H1 (cell line): Measurements from ENCODE around the gene FXYD3.

Experiments used
- EP300 ChIP-seq, 2 experiments: IDR thresholded peaks; 1 replicate in 1 of 2; 2 replicates in 1 of 2; pipeline ENCODE4 v1.6.1; 2011 to 2012; ENCODE audit warnings: low read depth in 2 of 2, low read length in 2 of 2, mild to moderate bottlenecking in 2 of 2, borderline replicate concordance in 1 of 2, inconsistent platforms in 1 of 2, moderate library complexity in 1 of 2
- POLR2A ChIP-seq, 2 experiments: IDR thresholded peaks; 1 replicate in 1 of 2; 2 replicates in 1 of 2; pipeline ENCODE4 v1.6.1; 2011; ENCODE audit warnings: low read depth in 2 of 2, low read length in 2 of 2, mild to moderate bottlenecking in 2 of 2; ENCODE audit errors: control extremely low read depth in 1 of 2
- TEAD4 ChIP-seq: IDR thresholded peaks from 2 replicates; pipeline ENCODE4 v1.6.1; 2012; ENCODE audit warnings: low read depth, low read length, inconsistent platforms, mixed read lengths
- ZNF274 ChIP-seq: IDR thresholded peaks from 2 replicates; pipeline ENCODE4 v1.7.0; 2012; ENCODE audit warnings: low read length, borderline replicate concordance; ENCODE audit errors: extremely low read depth
- TF ChIP-seq, protein P1 (sequence below), 3 experiments: IDR thresholded peaks; 1 replicate in 2 of 3; 2 replicates in 1 of 3; pipeline versions ENCODE4 v1.5.1 to v1.6.1; 2011; ENCODE audit warnings: low read length in 3 of 3, mild to moderate bottlenecking in 3 of 3, inconsistent platforms in 2 of 3, low read depth in 1 of 3, moderate library complexity in 1 of 3; ENCODE audit not compliant: insufficient read depth in 1 of 3; ENCODE audit errors: control extremely low read depth in 1 of 3

DNA sequence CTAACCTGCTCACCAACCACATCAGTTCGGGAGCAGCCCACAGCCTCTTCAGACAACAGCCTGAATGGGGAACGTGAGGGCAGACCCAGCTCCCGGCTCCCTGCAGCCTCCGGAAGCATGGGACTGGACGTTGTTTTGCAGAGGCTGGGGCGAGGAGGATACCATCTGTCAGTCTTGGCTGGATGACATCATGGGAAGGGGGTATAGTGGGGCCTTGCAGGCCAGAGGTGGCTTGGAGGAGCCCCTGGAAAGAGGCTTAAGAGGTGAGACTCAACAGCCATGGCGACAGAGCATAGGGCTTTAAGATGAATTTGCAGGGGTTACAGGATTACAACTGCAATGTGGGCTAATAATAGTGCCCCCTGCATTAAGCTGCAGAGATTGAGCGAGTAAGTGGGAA, 1.5 kb downstream of the FXYD3 start:
- no peak for TF ChIP-seq EP300 (IDR thresholded peaks at IDR 0.05; ENCODE audit: borderline replicate concordance in 1 of 2, low read depth in 2 of 2, low read length in 2 of 2)
- TF ChIP-seq POLR2A (IDR thresholded peaks at IDR 0.05; ENCODE audit: control extremely low read depth in 1 of 2, low read depth in 2 of 2, low read length in 2 of 2), result no peak
- TF ChIP-seq, protein P1, sequence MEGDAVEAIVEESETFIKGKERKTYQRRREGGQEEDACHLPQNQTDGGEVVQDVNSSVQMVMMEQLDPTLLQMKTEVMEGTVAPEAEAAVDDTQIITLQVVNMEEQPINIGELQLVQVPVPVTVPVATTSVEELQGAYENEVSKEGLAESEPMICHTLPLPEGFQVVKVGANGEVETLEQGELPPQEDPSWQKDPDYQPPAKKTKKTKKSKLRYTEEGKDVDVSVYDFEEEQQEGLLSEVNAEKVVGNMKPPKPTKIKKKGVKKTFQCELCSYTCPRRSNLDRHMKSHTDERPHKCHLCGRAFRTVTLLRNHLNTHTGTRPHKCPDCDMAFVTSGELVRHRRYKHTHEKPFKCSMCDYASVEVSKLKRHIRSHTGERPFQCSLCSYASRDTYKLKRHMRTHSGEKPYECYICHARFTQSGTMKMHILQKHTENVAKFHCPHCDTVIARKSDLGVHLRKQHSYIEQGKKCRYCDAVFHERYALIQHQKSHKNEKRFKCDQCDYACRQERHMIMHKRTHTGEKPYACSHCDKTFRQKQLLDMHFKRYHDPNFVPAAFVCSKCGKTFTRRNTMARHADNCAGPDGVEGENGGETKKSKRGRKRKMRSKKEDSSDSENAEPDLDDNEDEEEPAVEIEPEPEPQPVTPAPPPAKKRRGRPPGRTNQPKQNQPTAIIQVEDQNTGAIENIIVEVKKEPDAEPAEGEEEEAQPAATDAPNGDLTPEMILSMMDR (IDR thresholded peaks at IDR 0.05; ENCODE audit: control extremely low read depth in 1 of 3, insufficient read depth in 1 of 3, low read depth in 1 of 3, low read length in 3 of 3), result no peak
- no peak for TF ChIP-seq ZNF274
- TF ChIP-seq TEAD4, result no peak
